ENCODE results near the gene SEMA4D.
A peak's percentile ranks its signal among the peaks of the same experiment; 100 is the strongest.

SEMA4D gene

DNA sequence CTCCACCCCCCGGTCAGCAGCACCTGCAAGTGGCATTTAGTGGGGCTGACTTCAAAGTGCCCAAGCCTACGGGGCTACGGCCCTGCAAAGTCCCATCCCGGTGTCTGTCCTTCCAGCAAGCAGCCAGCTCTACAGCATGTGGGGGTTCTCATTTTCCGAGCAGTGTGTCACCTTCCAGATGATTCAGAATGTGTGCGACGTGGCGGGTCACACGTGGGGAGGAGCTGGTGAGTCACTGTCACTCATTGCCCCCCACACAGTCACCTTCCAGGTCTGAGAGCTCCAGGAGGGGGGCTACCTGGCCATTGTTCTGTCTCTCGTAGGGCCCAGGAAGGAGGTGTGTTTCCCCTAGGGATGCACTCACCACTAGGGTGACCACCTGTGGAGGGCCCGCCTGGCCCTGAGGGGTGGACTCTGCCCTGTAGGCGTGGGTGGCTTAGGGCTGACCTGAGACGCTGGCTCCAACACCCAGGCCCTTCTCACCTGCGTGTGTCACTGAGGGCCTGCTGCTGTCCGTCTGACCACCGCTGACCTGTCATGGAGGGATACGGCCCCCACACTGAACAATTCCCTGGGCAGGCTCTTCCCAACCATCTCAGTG lies 70.2 kb downstream of the SEMA4D start:
- TF ChIP-seq, protein P1, sequence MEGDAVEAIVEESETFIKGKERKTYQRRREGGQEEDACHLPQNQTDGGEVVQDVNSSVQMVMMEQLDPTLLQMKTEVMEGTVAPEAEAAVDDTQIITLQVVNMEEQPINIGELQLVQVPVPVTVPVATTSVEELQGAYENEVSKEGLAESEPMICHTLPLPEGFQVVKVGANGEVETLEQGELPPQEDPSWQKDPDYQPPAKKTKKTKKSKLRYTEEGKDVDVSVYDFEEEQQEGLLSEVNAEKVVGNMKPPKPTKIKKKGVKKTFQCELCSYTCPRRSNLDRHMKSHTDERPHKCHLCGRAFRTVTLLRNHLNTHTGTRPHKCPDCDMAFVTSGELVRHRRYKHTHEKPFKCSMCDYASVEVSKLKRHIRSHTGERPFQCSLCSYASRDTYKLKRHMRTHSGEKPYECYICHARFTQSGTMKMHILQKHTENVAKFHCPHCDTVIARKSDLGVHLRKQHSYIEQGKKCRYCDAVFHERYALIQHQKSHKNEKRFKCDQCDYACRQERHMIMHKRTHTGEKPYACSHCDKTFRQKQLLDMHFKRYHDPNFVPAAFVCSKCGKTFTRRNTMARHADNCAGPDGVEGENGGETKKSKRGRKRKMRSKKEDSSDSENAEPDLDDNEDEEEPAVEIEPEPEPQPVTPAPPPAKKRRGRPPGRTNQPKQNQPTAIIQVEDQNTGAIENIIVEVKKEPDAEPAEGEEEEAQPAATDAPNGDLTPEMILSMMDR (IDR thresholded peaks at IDR 0.05; ENCODE audit: low read length, missing control alignments) = no peak
- no peak overlapping the region for H3K4me3 ChIP-seq (replicated peaks; ENCODE audit: low read depth, low read length)
- no peak for DNase-seq (ENCODE audit: low read depth)

DNA sequence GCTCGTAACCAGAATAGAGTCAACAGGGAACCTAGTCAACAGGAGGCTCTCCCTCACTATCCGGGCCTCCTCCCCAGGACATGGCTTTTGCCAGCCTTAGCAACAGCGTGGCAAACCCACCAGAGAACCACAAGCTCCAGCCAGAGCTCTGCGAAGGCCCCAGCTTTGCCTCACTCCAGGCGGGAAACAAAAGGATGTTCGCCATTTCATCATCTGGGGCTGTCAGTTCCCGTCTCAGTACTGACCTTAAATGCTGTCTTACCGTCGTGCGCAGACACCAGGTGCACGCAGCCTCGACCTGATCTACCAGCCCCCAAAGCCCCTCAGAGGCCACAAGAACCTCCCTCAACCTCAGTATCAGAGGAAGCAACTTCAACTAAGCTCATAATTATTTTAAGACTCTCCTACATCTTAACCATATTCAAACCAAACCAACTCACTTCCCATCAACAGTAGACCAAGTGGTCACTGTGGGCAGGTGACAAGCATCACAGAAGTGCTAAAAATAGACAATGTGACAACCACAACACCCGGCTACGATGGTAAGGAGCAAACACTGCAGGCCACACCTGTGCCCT lies 71.4 kb downstream of the SEMA4D start:
- TF ChIP-seq, protein P1 (IDR thresholded peaks at IDR 0.05; ENCODE audit: low read length, missing control alignments) = no peak
- DNase-seq (ENCODE audit: low read depth) = no peak
- H3K4me3 ChIP-seq (replicated peaks; ENCODE audit: low read depth, low read length) = no peak overlapping the region

DNA sequence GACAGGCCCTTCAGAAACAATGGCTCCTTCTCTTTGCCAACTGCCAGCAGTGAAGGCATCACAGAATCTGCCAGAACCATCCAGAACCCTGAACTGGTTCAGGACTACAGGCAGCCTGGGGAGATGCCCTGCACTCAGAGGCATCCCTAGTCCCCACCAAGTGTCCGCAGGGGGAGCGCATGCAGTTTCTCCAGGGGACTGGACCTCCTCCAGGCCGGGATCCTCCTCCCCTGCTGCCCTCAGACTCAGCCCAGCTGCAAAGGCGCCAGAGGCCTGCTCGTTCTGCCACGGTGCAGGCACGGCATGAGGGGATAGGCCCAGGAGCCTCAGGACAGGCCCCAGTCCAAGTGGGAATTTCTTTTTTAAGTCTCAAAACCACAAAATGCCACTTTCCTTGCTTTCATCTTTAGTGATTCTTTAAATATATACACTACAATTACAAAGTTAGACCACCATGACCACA lies 72.0 kb downstream of the SEMA4D start:
- DNase-seq (ENCODE audit: low read depth) = no peak
- TF ChIP-seq, protein P1 (IDR thresholded peaks at IDR 0.05; ENCODE audit: low read length, missing control alignments) = no peak
- no peak overlapping the region for H3K4me3 ChIP-seq (replicated peaks; ENCODE audit: low read depth, low read length)

DNA sequence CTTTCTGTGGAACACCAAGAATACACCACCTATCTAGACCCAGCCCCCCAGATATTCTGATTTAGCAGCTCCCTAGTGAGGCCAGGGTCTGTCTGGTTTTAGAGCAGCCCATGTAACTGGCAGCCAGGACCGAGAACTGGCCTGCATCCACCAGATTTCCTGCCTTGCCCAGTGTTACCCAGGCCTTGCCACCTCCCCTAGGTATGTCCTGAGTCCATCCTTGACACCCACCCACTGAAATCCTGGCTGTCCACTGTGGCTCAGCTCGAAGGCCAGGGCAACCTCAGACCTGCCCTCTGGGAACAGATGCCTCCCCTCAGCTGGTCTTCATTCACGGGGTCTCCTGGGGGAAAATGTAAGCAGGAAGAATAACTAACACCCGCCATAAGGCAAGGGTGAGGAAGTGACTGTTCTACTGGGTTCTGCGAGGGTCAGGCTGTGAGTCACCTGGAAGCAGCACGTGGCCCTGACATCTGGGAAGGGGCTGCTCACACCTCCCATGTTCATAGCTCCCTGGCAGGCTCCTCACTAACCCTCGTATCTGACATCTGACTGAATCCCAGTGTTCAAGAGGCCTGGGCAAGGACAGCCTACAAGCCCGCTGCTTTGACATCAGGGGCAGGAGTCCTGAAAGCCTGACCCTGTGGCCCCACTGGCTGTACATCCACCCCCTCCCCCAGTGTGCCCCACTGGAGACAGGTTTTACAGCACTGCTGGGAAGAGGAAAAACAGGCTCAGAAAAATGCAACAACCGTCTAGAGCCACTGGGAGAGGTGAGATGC lies 72.7 kb downstream of the SEMA4D start:
- TF ChIP-seq, protein P1 (IDR thresholded peaks at IDR 0.05; ENCODE audit: low read length, missing control alignments) = no peak
- H3K4me3 ChIP-seq (replicated peaks; ENCODE audit: low read depth, low read length) = no peak overlapping the region
- no peak for DNase-seq (ENCODE audit: low read depth)

DNA sequence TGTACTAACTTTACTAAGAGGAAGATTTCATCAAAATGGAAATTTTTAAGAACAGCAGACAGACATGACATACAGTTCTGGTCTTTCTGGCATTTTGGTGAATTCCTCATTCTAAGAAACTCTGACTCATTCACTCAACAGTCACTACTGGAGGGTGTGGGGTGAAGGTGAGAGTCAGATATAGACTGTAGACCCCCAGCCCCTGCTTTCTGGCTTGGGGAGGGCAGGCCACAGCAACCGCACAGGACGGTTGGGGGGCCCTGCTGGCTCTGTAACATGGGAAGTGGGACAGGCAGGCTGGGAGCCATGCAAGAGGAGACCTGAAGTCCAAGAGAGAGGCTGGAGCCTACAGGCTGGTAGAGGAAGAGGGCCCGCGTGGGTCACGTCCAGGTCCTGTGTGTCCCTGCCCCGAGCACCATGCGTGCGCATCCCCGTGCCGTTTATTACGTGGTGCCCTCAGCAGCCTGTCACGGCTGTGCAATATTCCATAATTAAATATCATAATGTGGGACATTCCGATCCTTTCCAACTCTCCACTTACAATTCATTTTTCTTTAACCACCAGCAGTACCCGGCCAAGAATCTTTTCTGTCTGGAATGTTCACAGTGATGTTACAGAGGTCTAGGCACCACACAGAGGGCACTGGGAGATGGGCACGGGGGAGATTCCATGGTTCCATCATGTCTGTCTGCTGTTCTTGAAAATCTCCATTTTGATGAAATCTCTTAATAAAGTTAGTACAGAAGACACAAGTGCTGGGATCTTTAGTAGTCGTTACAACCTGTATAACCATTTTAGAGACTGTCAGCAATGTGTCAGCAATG lies 75.5 kb downstream of the SEMA4D start:
- peak; percentile 7 for DNase-seq (ENCODE audit: low read depth)
- H3K4me3 ChIP-seq (replicated peaks; ENCODE audit: low read depth, low read length) = no peak overlapping the region
- TF ChIP-seq, protein P1 (IDR thresholded peaks at IDR 0.05; ENCODE audit: low read length, missing control alignments) = no peak

DNA sequence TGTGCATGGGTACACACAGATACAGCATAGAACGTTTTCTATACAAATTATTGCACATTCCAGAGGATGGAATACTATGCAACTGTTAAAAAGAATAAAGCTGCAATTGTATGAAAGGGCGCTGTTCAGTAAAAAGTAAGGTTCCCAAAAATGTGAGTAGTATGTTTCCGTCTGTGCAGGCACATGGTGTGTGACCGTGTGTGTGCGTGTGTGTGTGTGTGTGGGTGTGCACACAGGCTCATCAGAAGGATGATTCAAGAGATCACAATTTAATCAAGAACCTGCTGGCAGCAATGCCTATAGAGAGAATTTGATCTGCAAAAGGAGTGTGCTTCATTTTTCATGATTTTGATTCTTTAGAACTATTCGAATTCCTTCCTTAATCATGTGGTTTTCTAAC lies 76.3 kb downstream of the SEMA4D start:
- H3K4me3 ChIP-seq (replicated peaks; ENCODE audit: low read depth, low read length) = no peak overlapping the region
- TF ChIP-seq, protein P1 (IDR thresholded peaks at IDR 0.05; ENCODE audit: low read length, missing control alignments) = no peak
- no peak for DNase-seq (ENCODE audit: low read depth)

All from fibroblast of pulmonary artery (primary cell).